ENCODE measurements around the gene POGLUT2. TPM values are rescaled to one million over a fixed set of nuclear protein-coding genes. Genes with fewer than 3 reads are reported as not detected.

Gene POGLUT2
- total RNA-seq, 6 donors from 2014 or later: 1.6 to 8.4 (median 3.8) TPM

- H3K4me1 ChIP-seq: no peaks in the 10 kb centered on the region
- 44 to 58% methylated on average over 1 of the region's 1 CpG for WGBS, 2 donors
- ATAC-seq (ENCODE audit: low FRiP score in 2 of 2) (no peak), DNase-seq (no peak)
- H3K27ac ChIP-seq: no peak overlapping the region
- H3K4me3 ChIP-seq: no peak overlapping the region
- no peak for TF ChIP-seq POLR2AphosphoS5 (IDR thresholded peaks at IDR 0.05)
- no peak for TF ChIP-seq POLR2A (IDR thresholded peaks at IDR 0.05)
- TF ChIP-seq CTCF (IDR thresholded peaks at IDR 0.05): no peak
- no peak for TF ChIP-seq EP300 (IDR thresholded peaks at IDR 0.05)
- H3K9me3 ChIP-seq: no peaks in the 10 kb centered on the region
- no peaks in the 10 kb centered on the region for H3K27me3 ChIP-seq
- H3K36me3 ChIP-seq: no peaks in the 10 kb centered on the region
Observed at GRCh38 chr13:102742101-102742500, 56.7 kb downstream of the POGLUT2 start.

Other genes with a start within 250 kb of the POGLUT2 start
- 10 to 100 TPM; 30.8 to 69.1 (median 41.2) TPM for gene TPP2, start 202.0 kb downstream of the POGLUT2 start, total RNA-seq
- not detected for gene METTL21C, start 103.9 kb downstream of the POGLUT2 start, total RNA-seq
- 1 to 10 TPM in 5 of 6 donors, under 1 TPM in 1; 1.00 to 7.8 (median 6.2) TPM for gene TEX30, start 25.2 kb downstream of the POGLUT2 start, total RNA-seq
- 10 to 100 TPM in 5 of 6 donors, 1 to 10 TPM in 1; 7.1 to 45.1 (median 15.6) TPM for gene BIVM, start 143 bp upstream of the POGLUT2 start, total RNA-seq
- gene ERCC5, start 47.1 kb upstream of the POGLUT2 start, total RNA-seq: 100 to 1,000 TPM in 1 of 6 donors, 10 to 100 TPM in 5; 39.1 to 138 (median 47.4) TPM

Measured in upper lobe of left lung (tissue), 6 donors.